ENCODE measurements around the gene DNAH1.

DNAH1 gene

GRCh38 chr3:52394751-52395502 is 78.8 kb downstream of the DNAH1 start:
- no peak overlapping the region for H3K4me3 ChIP-seq (ENCODE audit: low read depth, low read length)
- TF ChIP-seq CTCF (IDR thresholded peaks at IDR 0.05; ENCODE audit: low read depth, low read length, missing control alignments): no peak
- no peak for DNase-seq (ENCODE audit: low read depth)

DNA sequence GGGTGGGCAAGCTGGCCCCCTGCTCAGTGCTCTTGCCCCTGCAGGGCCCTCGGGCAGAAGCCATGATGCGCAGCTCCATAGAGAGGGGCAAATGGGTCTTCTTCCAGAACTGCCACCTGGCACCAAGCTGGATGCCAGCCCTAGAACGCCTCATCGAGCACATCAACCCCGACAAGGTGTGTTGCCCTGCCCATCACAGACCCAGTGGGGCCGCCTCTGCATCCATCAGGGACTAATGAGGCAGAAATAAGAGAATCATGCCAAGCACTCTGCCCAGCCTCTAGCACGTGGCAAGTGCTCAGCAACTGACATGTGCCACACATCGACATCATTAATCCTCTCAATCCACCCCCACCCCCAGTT is 79.4 kb downstream of the DNAH1 start:
- DNase-seq (ENCODE audit: low read depth): no peak
- no peak for TF ChIP-seq CTCF (IDR thresholded peaks at IDR 0.05; ENCODE audit: low read depth, low read length, missing control alignments)

DNA sequence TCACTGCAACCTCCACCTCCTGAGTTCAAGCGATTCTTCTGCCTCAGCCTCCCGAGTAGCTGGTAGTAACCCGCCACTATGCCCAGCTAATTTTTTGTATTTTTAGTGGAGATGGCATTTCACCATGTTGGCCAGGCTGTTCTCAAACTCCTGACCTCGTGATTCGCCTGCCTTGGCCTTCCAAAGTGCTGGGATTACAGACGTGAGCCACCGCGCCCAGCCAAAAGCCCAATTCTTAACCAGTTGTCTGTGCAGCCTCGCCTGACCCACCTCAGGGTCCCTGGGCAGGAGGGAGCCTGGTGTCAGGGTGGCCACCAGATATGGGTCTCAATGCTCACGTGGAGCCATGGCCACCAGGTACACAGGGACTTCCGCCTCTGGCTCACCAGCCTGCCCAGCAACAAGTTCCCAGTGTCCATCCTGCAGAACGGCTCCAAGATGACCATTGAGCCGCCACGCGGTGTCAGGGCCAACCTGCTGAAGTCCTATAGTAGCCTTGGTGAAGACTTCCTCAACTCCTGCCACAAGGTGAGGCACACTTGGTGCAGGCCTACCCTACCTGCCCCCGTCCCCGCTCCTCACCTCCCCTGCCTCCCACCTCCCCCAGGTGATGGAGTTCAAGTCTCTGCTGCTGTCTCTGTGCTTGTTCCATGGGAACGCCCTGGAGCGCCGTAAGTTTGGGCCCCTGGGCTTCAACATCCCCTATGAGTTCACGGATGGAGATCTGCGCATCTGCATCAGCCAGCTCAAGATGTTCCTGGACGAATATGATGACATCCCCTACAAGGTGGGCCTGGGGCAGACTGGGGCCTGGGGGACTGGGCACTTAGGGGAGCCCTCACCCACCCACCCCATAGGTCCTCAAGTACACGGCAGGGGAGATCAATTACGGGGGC is 80.1 kb downstream of the DNAH1 start:
- no peak overlapping the region for H3K4me3 ChIP-seq (ENCODE audit: low read depth, low read length)
- no peak for DNase-seq (ENCODE audit: low read depth)

More for the DNA sequence above, 79.4 kb downstream of the DNAH1 start:
- H3K4me3 ChIP-seq (ENCODE audit: low read depth, low read length): no peak overlapping the region

GRCh38 chr3:52396907-52397591 is 80.9 kb downstream of the DNAH1 start:
- no peak for TF ChIP-seq CTCF (IDR thresholded peaks at IDR 0.05; ENCODE audit: low read depth, low read length, missing control alignments)
- H3K4me3 ChIP-seq (ENCODE audit: low read depth, low read length): no peak overlapping the region
- DNase-seq (ENCODE audit: low read depth): no peak

More for the DNA sequence above, 80.1 kb downstream of the DNAH1 start:
- TF ChIP-seq CTCF (IDR thresholded peaks at IDR 0.05; ENCODE audit: low read depth, low read length, missing control alignments): no peak

- no peak overlapping the region for H3K4me3 ChIP-seq (ENCODE audit: low read depth, low read length)
- no peak for TF ChIP-seq CTCF (IDR thresholded peaks at IDR 0.05; ENCODE audit: low read depth, low read length, missing control alignments)
Observed at GRCh38 chr3:52397676-52398399, 81.7 kb downstream of the DNAH1 start.

DNA sequence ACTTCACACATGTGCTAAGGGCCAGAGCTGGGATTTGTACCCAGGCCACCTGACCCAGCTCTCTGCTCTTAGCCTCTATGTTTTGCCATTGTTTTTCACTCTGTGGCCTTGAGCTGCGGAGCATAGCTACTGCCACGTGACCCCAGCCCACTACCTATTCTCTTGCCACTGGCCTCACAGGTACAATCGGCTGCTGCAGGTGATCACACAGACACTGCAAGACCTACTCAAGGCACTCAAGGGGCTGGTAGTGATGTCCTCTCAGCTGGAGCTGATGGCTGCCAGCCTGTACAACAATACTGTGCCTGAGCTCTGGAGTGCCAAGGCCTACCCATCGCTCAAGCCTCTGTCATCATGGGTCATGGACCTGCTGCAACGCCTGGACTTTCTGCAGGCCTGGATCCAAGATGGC is 82.6 kb downstream of the DNAH1 start:
- TF ChIP-seq CTCF (IDR thresholded peaks at IDR 0.05; ENCODE audit: low read depth, low read length, missing control alignments): no peak
- DNase-seq (ENCODE audit: low read depth): no peak
- no peak overlapping the region for H3K4me3 ChIP-seq (ENCODE audit: low read depth, low read length)

More at GRCh38 chr3:52397676-52398399, 81.7 kb downstream of the DNAH1 start:
- no peak for DNase-seq (ENCODE audit: low read depth)
